Neural cell (in vitro differentiated cells): ENCODE data around the gene PHF21A. TPM values are rescaled to one million over a fixed set of nuclear protein-coding genes. Genes with fewer than 3 reads are reported as not detected.

Experiments
- H2AFZ ChIP-seq: fragments of 200-600, 300-800 bp; sonication (generic), shearing (Covaris generic); 2 replicates; pipeline ENCODE4 v1.6.0; 2014; ENCODE audit warnings: low read depth, mild to moderate bottlenecking, antibody characterized with exemption, low read length, moderate library complexity
- H3F3A ChIP-seq: fragments of 200-600 bp; shearing (Covaris generic); 2 replicates; pipeline ENCODE4 v1.6.1; 2016; ENCODE audit warnings: mild to moderate bottlenecking, moderate library complexity, mixed read lengths, antibody characterized with exemption, low read length; ENCODE audit not compliant: insufficient read depth, poor library complexity, severe bottlenecking
- H3K27ac ChIP-seq: fragments of 200-600, 300-800 bp; sonication (generic), shearing (Covaris generic); 2 replicates; pipeline ENCODE4 v1.5.1; 2014; ENCODE audit warnings: mild to moderate bottlenecking, low read length, moderate library complexity
- H3K27me3 ChIP-seq: fragments of 300-800, 200-600 bp; sonication (generic), shearing (Covaris generic); 2 replicates; pipeline ENCODE4 v1.6.0; 2014; ENCODE audit warnings: mild to moderate bottlenecking, low read depth, low read length, moderate library complexity; ENCODE audit not compliant: insufficient read depth
- H3K36me3 ChIP-seq: fragments of 300-800, 200-600 bp; sonication (generic), shearing (Covaris generic); 2 replicates; pipeline ENCODE4 v1.5.1; 2014; ENCODE audit warnings: mild to moderate bottlenecking, antibody characterized with exemption, low read length, moderate library complexity; ENCODE audit not compliant: insufficient read depth
- H3K4me2 ChIP-seq: fragments of 300-800, 200-600 bp; sonication (generic), shearing (Covaris generic); 2 replicates; pipeline ENCODE4 v1.6.0; 2014; ENCODE audit warnings: mild to moderate bottlenecking, low read length
- H3K4me3 ChIP-seq: fragments of 300-800, 200-600 bp; sonication (generic), shearing (Covaris generic); 2 replicates; pipeline ENCODE4 v1.5.1; 2014; ENCODE audit warnings: mild to moderate bottlenecking, low read length, moderate library complexity
- H3K79me2 ChIP-seq: fragments of 200-600 bp; shearing (Covaris generic); replicated peaks from 2 replicates; pipeline ENCODE4 v1.6.0; 2014; ENCODE audit warnings: mild to moderate bottlenecking, low read length, moderate library complexity; ENCODE audit not compliant: insufficient read depth
- H3K9ac ChIP-seq: fragments of 300-800, 200-600 bp; sonication (generic), shearing (Covaris generic); 2 replicates; pipeline ENCODE4 v1.6.1; 2016; ENCODE audit warnings: mild to moderate bottlenecking, low read length, mixed read lengths
- H3K9me2 ChIP-seq: fragments of 200-600 bp; shearing (Covaris generic); 2 replicates; pipeline ENCODE4 v1.6.1; 2016; ENCODE audit warnings: mild to moderate bottlenecking, low read length, mixed read lengths; ENCODE audit not compliant: insufficient read depth
- H3K9me3 ChIP-seq: fragments of 200-600, 300-800 bp; sonication (generic), shearing (Covaris generic); 2 replicates; pipeline ENCODE4 v1.6.1; 2016; ENCODE audit warnings: mild to moderate bottlenecking, mixed run types, low read length, moderate library complexity, mixed read lengths
- H4K20me1 ChIP-seq: fragments of 200-600 bp; shearing (Covaris generic); 2 replicates; pipeline ENCODE4 v1.6.1; 2016; ENCODE audit warnings: mild to moderate bottlenecking, mixed run types; ENCODE audit not compliant: insufficient read depth
- EP300 ChIP-seq: fragments of 450-650 bp; conservative IDR thresholded peaks from 2 replicates; pipeline ENCODE4 v1.6.1; 2014; ENCODE audit warnings: antibody characterized with exemption, mild to moderate bottlenecking, moderate library complexity; ENCODE audit not compliant: poor library complexity, severe bottlenecking
- EZH2 ChIP-seq: fragments of 200-600, 300-800 bp; shearing (Covaris generic), sonication (generic); IDR thresholded peaks from 2 replicates; pipeline ENCODE4 v1.6.1; 2014; ENCODE audit warnings: antibody characterized with exemption, low read length, borderline replicate concordance, mild to moderate bottlenecking; ENCODE audit not compliant: insufficient read depth, poor library complexity, severe bottlenecking
- MXI1 ChIP-seq: fragments of 450-650 bp; conservative IDR thresholded peaks from 2 replicates; pipeline ENCODE4 v1.6.1; 2014; ENCODE audit warnings: antibody characterized with exemption, mild to moderate bottlenecking; ENCODE audit not compliant: poor library complexity, severe bottlenecking
- POLR2AphosphoS5 ChIP-seq: IDR thresholded peaks from 2 replicates; pipeline ENCODE4 v1.6.1; 2012
- RAD21 ChIP-seq: fragments of 450-650 bp; conservative IDR thresholded peaks from 2 replicates; pipeline ENCODE4 v1.6.1; 2014; ENCODE audit warnings: antibody characterized with exemption, mild to moderate bottlenecking, moderate library complexity
- REST ChIP-seq: IDR thresholded peaks from 2 replicates; pipeline ENCODE4 v1.6.1; 2012; ENCODE audit warnings: borderline replicate concordance
- SMC3 ChIP-seq: fragments of 450-650 bp; conservative IDR thresholded peaks from 2 replicates; pipeline ENCODE4 v1.6.1; 2014; ENCODE audit warnings: antibody characterized with exemption, mild to moderate bottlenecking, moderate library complexity; ENCODE audit not compliant: poor library complexity
- TAF1 ChIP-seq: IDR thresholded peaks from 2 replicates; pipeline ENCODE4 v1.6.1; 2012; ENCODE audit warnings: low read depth
- polyA plus RNA-seq: library from polyadenylated mRNA; depleted of rRNA; stranded (reverse); fragments of >200 nt; gene quantifications from 2 replicates; pipeline ENCODE4 v1.2.3, GENCODE V29; 2014
- TF ChIP-seq, protein P1 (sequence below): fragments of 450-650 bp; IDR thresholded peaks from 2 replicates; pipeline ENCODE4 v1.5.1; 2014; ENCODE audit warnings: antibody characterized with exemption, mild to moderate bottlenecking, moderate library complexity; ENCODE audit not compliant: poor library complexity, severe bottlenecking

PHF21A gene
- polyA plus RNA-seq, 1 donor from 2014 or later: 31.7 TPM

GRCh38 chr11:46112961-46113607 lies 8.2 kb downstream of the PHF21A start:
- H4K20me1 ChIP-seq: peaks cover 5% of the 10 kb centered on the region
- no peaks in the 10 kb centered on the region for H3K9me3 ChIP-seq
- no peak overlapping the region for H3K9ac ChIP-seq
- peaks cover 95% of the 10 kb centered on the region for H3K79me2 ChIP-seq
- no peaks in the 10 kb centered on the region for H3F3A ChIP-seq
- H3K9me2 ChIP-seq: no peaks in the 10 kb centered on the region
- TF ChIP-seq RAD21 (no peak), MXI1 (no peak), REST (no peak)
- no peak overlapping the region for H3K27ac ChIP-seq
- no peak overlapping the region for H3K4me2 ChIP-seq
- H3K36me3 ChIP-seq: no peaks in the 10 kb centered on the region
- H3K27me3 ChIP-seq: no peaks in the 10 kb centered on the region
- H2AFZ ChIP-seq: no peak overlapping the region
- H3K4me3 ChIP-seq: no peak overlapping the region

DNA sequence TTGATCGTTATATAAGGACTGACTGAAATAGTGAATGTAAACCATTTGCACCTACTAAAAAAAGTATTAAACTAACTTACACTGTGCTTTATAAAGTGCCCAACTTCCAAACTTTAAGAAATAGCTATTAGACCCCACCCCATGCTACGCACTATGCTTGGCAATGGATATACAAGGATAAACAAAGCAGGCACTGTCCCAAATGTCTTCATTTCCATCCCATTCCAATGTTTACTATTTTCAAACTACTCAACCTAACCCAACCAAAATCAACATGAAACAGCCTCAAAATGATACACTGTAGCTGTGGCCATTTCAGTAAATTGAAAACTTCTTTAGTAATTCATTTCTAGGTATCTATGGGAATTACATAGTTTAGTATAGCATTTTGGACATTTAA lies 12.5 kb downstream of the PHF21A start:
- Histone ChIP-seq H3K27me3 (no peaks in the 10 kb centered on the region), H3K9me3 (no peaks in the 10 kb centered on the region), H3K9ac (no peak overlapping the region), H3K4me3 (no peak overlapping the region), H3K27ac (no peak overlapping the region), H3K36me3 (no peaks in the 10 kb centered on the region), H3K79me2 (peaks cover 78% of the 10 kb centered on the region), H4K20me1 (no peaks in the 10 kb centered on the region), H3K4me2 (no peak overlapping the region), H3F3A (no peaks in the 10 kb centered on the region), H3K9me2 (no peaks in the 10 kb centered on the region), H2AFZ (no peak overlapping the region)
- TF ChIP-seq TAF1: no peak
- TF ChIP-seq REST: no peak
- TF ChIP-seq POLR2AphosphoS5: no peak
- no peak for TF ChIP-seq SMC3
- no peak for TF ChIP-seq EZH2
- TF ChIP-seq MXI1: no peak
- TF ChIP-seq, protein P1, sequence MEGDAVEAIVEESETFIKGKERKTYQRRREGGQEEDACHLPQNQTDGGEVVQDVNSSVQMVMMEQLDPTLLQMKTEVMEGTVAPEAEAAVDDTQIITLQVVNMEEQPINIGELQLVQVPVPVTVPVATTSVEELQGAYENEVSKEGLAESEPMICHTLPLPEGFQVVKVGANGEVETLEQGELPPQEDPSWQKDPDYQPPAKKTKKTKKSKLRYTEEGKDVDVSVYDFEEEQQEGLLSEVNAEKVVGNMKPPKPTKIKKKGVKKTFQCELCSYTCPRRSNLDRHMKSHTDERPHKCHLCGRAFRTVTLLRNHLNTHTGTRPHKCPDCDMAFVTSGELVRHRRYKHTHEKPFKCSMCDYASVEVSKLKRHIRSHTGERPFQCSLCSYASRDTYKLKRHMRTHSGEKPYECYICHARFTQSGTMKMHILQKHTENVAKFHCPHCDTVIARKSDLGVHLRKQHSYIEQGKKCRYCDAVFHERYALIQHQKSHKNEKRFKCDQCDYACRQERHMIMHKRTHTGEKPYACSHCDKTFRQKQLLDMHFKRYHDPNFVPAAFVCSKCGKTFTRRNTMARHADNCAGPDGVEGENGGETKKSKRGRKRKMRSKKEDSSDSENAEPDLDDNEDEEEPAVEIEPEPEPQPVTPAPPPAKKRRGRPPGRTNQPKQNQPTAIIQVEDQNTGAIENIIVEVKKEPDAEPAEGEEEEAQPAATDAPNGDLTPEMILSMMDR: no peak
- TF ChIP-seq EP300: no peak
- no peak for TF ChIP-seq RAD21
